HG02588 (cell line): ENCODE results near the gene CUTC.
"Not testable (repeated sequence)": the region's sequence is repeated elsewhere in the genome, so short reads cannot be mapped to it uniquely, and the experiment has no call there.

Experiments used
- ATAC-seq: cut with Tn5 transposase; IDR thresholded peaks from one replicate; pipeline ENCODE4 v1.9.1; 2021; ENCODE audit warnings: mild to moderate bottlenecking, moderate library complexity; ENCODE audit not compliant: unreplicated experiment

Gene CUTC

DNA sequence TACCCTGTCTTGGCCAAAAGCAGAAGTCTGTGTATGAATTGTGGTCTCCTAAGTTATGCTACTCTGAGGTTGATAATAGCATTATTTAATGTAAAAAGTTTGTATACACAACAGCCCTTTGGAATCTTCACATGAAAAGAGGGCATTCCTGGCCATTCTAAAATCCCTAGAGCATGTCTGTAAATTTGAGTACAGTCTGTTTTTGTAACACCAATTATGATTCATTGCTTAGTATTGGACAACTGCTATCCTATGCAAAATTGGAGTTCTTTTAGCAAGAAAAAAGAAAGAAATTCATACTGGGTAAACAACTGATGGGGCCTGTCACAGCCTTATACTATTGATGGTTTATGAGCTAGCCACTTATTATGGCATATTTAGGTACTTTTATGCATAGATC lies 10.2 kb downstream of the CUTC start:
- no peak for ATAC-seq

- ATAC-seq, result no peak
These were observed 10.7 kb downstream of the CUTC start for GRCh38 chr10:99742701-99743100.

GRCh38 chr10:99743841-99744240 lies 11.8 kb downstream of the CUTC start:
- ATAC-seq, result no peak

DNA sequence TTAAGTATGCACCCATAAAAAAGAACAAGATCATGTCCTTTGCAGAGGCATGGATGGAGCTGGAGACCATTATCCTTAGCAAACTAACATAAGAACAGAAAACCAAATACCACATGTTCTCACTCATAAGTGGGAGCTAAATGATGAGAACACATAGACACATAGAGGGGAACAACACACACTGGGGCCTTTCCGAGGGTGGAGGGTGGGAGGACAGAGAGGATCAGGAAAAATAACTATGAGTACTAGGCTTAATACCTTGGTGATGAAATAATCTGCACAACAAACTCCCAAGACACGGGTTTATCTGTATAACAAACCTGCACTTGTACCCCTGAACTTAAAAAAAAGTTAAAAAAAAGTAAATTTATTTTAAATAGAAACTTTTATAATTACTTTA lies 14.1 kb downstream of the CUTC start:
- not testable (repeated sequence) for ATAC-seq

- no peak for ATAC-seq
These were observed 16.9 kb downstream of the CUTC start for GRCh38 chr10:99748823-99749451.

DNA sequence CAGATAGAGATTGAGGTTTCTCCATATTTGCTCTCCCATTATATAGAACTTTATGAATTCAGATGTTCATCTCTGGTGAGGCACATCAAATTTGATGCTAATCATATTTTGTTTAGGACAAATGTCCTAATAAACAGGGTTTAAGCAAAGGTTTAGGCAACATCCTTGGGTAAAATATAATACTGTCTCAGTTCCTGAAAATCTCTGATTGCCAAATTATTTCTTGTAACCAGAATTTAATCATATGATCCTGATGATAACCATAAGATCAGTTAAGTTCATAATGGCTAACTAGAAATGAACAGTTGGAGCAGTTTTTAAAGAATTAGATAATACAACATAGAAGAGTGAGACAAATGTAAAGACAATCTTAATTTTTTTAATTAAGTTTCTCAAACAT lies 18.6 kb downstream of the CUTC start:
- ATAC-seq, result no peak

DNA sequence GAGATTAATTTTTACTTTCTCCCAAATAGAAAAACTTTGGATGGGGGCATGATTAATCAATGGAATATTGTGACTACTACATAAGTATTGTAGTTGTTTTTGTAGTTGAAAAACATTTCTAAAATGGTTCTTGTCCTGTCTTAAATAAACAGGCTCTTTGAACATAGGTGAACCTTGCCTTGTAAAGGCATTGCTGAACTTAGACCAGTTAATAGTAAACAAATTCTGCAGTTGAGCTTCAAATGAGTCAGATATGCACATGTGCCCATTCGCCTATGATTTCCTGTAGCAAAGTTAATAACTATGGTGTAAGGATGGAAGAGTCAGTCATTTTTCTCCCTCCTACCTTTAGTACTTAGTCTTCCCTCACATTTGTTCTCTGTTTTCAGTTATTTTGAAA lies 22.6 kb downstream of the CUTC start:
- no peak for ATAC-seq

GRCh38 chr10:99756159-99756558 lies 24.1 kb downstream of the CUTC start:
- no peak for ATAC-seq

DNA sequence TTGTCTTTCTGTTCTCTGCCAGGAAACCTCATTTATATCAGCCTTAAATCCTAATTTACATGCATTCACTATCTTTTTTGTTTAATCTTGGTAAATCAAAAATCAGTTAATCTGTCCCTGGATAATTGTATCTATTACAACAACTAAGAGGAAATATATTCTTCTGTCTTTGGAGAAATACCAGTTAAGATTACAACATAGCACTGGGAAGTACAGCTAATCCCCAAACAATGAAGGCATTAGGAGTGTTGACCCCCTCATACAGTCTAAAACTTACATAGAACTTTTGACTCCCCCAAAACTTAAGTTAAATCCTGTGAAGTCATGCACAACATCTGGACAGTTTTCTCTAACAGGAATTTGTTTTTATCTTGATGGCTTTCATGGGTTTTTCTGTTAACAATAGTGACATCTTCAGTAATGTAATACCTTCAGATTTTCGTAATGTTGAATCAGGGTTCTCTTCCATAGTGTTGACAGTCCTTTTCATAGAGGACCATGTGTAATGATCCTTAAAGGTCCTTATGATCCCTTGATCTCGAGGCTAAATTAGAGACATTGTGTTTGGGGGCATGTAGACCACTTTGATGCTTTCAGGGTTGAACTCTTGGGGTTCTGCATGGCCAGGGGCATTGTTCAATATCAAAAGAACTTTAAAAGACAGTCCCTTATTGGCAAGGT lies 26.3 kb downstream of the CUTC start:
- no peak for ATAC-seq

GRCh38 chr10:99760321-99760720 lies 28.3 kb downstream of the CUTC start:
- no peak for ATAC-seq

- no peak for ATAC-seq
These were observed 29.3 kb downstream of the CUTC start for GRCh38 chr10:99761365-99761764.

DNA sequence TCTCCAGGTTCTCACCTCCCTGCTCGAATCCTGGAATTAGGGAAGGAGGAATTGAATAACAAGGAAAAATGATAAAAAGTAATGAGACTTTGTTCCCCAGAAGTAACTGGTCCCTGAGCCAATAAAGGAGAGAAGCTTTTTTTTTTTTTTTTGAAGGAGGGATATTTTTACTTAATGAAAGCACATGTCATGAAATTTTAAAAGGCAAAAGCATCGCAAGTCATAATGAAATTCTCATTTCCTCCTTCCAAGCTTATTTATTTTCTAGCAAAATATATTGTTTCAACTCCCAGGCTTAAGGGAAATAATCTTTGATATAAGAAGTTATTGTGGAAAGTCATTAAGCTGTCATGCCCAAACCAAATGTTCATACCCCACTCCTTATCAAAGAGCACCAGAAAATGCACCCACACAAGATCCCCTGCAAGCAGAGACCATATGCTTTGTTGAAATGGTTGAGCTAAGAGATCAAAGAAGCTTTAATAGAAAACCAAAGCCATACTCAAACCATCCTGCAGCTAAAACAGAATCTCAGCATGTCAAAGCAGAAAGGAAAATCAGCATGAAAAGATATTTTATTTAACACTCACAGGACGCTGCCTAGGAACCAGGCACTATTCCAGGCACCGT lies 33.8 kb downstream of the CUTC start:
- ATAC-seq, result no peak

GRCh38 chr10:99766302-99766681 lies 34.3 kb downstream of the CUTC start:
- no peak for ATAC-seq

- ATAC-seq, result no peak
These were observed 35.9 kb downstream of the CUTC start for GRCh38 chr10:99767901-99768300.

- no peak for ATAC-seq
These were observed 36.5 kb downstream of the CUTC start for GRCh38 chr10:99768556-99768955.

DNA sequence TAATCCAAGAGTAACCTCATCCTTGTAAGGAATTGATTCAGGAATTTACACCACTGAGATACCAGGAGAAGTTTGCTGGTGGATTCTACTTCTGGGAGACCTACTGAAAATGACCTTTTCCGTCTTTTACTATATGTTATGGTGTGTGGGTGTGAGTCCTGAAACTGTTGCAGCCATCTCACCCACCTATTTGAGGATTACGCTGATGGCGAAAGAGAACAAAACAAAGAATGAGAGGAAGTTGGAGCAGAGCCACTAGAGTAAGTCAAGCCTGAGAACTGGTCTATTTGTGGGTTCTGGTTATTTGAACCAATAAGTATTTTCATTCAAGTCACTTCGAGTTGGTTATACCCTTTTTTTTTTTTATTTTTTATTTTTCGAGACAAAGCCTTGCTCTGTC lies 37.7 kb downstream of the CUTC start:
- ATAC-seq, result no peak

GRCh38 chr10:99770408-99771045 lies 38.5 kb downstream of the CUTC start:
- no peak for ATAC-seq

DNA sequence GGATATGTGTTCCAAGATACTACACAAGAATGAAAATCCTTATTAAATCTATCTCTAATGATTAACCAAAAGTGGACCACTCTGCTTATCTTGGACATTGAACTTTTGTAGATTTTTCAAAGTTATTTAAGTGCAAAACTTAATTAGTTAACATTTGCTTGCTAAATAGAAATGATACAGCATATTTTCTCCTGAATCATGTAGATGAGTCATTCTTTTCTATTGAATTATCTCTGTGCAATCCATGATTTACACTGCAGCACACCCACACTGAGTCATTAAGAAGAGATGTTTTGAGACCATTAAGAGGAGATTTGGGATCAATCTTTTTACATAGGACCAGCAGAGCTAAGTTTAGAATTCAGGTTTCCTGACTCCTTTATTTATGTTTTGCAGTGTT lies 43.8 kb downstream of the CUTC start:
- ATAC-seq, result no peak

DNA sequence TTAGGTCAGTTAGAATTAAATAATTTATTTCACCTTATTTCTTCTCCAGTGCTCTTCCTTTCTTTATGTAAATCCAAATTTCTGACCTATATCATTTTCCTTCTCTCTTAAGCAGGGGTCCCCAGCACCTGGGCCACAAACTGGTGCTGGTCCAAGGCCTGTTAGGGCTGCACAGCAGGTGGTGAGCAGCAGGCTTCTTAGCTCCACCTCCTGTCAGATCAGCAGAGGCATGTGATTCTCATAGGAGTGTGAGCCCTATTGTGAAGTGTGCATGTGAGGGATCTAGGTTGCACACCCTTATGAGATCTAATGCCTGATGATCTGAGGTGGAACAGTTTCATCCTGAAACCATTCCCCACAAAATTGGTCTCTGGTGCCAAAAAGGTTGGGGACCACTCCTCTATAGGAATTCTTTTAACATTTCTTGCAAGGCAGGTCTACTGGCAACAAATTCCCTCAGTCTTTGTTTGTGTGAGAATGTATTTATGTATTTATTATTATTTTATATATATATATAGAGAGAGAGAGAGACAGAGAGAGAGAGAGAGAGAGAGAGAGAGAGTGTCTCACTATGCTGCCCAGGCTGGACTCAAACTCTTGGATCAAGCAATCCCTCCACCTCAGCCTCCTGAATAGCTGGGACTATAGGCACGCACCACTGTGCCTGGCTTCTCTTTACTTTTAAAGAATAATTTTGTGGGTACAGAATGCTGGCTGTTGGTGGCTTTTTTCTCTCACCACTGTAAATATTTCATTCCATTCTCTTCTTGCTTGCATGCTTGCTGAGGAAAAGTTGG lies 46.1 kb downstream of the CUTC start:
- ATAC-seq, result no peak

GRCh38 chr10:99779335-99779734 lies 47.3 kb downstream of the CUTC start:
- ATAC-seq, result no peak

DNA sequence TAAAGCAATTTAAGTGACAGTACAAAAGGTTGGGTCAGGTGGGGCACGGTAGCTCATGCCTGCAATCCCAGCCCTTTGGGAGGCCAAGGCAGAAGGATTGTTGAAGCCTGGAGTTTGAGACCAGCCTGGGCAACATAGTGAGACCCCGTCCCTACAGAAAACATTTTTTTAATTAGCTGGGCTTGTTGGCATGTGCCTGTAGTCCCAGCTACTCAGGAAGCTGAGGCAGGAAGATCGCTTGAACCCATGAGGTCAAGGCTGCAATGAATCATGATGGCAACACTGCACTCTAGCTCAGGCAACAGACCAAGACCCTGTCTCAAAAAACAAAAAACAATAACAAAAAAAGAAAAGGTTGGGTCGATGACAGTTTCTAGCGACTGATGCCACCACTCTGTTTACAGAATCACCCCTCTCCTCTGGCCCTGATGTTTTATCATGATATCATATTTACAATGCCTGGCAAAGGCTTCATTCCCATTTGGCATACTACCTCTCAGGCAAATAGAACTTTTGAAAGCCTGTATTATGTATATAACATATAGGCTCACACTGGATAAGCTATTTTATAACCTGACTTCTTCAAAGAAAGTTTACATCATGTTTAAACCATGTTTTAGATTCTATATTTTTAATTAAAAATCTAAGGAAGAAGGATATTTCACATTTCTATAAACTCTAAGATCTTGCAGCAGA lies 49.8 kb downstream of the CUTC start:
- no peak for ATAC-seq
